ENCODE measurements around the gene HERC4.

Gene HERC4

DNA sequence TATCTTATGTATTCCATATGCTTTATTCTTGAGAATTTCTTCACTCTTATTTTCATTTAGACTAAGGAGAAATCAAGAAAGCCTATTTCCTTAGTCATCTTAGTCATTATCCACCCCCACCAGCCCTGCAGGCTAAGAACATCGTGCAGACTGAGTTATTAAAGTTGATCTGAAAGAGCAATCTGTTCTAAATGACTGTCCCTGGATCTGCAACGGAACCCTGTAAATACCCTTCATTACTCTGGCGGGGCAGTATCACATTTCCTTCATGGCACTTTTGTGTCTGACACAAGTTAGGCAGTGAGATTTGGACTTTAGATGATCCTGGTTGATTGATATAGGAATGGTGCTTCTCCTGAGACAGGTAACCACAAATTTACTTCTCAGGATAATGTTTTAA lies 30.7 kb upstream of the HERC4 start:
- H3K27ac ChIP-seq = no peak overlapping the region
- TF ChIP-seq, protein P1, sequence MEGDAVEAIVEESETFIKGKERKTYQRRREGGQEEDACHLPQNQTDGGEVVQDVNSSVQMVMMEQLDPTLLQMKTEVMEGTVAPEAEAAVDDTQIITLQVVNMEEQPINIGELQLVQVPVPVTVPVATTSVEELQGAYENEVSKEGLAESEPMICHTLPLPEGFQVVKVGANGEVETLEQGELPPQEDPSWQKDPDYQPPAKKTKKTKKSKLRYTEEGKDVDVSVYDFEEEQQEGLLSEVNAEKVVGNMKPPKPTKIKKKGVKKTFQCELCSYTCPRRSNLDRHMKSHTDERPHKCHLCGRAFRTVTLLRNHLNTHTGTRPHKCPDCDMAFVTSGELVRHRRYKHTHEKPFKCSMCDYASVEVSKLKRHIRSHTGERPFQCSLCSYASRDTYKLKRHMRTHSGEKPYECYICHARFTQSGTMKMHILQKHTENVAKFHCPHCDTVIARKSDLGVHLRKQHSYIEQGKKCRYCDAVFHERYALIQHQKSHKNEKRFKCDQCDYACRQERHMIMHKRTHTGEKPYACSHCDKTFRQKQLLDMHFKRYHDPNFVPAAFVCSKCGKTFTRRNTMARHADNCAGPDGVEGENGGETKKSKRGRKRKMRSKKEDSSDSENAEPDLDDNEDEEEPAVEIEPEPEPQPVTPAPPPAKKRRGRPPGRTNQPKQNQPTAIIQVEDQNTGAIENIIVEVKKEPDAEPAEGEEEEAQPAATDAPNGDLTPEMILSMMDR (IDR thresholded peaks at IDR 0.05) = no peak
- TF ChIP-seq ZFX (IDR thresholded peaks at IDR 0.05; ENCODE audit: borderline replicate concordance) = no peak

DNA sequence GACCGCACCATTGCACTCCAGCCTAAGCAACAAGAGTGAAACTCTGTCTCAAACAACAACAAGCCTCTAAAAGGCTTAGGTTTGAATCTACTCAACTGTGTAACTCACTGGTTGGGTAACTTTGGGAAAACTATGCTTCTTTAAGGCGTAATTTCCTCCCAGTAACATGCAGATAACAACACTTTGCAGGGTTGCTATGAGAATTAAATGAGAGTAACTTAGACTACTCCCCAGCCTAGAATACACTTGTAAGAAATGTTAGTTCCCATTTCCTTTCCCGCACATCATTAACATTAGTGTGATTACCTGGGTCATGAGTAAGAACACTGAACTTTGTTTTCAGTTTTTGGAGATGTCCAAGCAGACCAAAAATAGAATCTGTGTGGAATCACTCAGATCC lies 28.8 kb upstream of the HERC4 start:
- no peak overlapping the region for H3K27ac ChIP-seq
- TF ChIP-seq, protein P1 (IDR thresholded peaks at IDR 0.05) = no peak
- no peak for TF ChIP-seq ZFX (IDR thresholded peaks at IDR 0.05; ENCODE audit: borderline replicate concordance)

DNA sequence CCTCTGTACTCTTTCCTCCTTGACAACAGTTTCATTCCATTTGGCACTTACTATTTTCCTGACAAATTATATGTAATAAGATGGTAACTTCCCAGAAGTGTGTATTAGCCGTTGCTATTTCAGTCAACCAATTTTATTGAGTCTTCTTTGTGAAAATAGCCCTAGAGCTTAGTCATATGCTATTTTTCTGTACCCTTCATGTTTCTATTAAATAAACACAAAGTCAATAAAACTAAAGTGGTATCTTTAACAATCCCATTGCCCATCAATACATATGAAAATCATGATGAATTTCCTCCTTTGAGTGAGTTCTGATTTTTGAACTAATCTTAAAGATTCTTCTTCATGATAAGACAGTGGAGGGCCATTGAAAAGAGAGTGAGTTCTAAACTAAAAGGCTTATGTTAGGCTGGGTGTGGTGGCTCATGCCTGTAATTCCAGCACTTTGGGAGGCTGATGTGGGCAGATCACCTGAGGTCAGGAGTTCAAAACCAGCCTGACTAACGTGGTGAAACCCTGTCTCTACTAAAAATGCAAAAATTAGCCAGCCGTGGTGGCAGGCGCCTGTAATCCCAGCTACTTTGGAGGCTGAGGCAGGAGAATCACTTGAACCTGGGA lies 28.3 kb upstream of the HERC4 start:
- no peak overlapping the region for H3K27ac ChIP-seq
- no peak for TF ChIP-seq ZFX (IDR thresholded peaks at IDR 0.05; ENCODE audit: borderline replicate concordance)
- TF ChIP-seq, protein P1 (IDR thresholded peaks at IDR 0.05) = no peak

DNA sequence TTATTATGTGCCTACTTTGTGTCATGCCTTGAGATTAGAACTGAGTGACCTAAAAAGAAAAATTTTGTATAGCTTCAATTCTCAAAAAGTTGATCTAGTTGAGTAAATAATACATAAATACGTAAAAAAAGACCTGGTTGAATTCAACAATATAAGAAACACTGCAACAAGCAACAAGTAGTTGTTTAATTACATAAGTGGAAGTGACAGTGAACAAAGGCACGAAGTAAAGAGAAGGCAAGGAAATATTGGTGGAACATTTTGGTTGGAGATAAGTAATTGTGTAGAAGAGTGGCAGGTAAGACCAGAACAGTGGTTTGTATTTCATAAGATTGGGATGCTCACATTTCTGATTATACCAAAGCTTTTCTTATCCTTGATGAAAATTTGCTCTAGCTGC lies 26.0 kb upstream of the HERC4 start:
- TF ChIP-seq, protein P1 (IDR thresholded peaks at IDR 0.05) = no peak
- TF ChIP-seq ZFX (IDR thresholded peaks at IDR 0.05; ENCODE audit: borderline replicate concordance) = no peak
- H3K27ac ChIP-seq = no peak overlapping the region

DNA sequence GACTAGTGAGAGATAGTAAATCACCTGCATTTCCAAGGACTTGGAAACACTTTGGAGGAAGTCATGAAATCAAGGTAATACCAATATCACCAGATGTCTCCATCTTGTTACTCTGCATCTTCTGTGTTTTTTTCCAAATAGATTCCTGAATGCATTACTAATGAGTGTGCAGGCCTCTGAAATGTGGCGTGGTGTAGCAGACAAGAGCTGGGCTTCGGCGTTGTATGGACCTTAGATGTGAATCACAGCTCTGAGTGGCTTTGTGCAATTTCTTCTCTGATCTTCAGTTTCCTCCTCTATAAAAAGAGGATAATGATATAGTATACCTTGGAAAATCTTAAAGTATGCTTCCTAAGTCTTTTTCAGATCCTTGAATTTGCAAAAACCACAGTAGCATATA lies 24.7 kb upstream of the HERC4 start:
- TF ChIP-seq ZFX (IDR thresholded peaks at IDR 0.05; ENCODE audit: borderline replicate concordance) = no peak
- TF ChIP-seq, protein P1 (IDR thresholded peaks at IDR 0.05) = no peak

DNA sequence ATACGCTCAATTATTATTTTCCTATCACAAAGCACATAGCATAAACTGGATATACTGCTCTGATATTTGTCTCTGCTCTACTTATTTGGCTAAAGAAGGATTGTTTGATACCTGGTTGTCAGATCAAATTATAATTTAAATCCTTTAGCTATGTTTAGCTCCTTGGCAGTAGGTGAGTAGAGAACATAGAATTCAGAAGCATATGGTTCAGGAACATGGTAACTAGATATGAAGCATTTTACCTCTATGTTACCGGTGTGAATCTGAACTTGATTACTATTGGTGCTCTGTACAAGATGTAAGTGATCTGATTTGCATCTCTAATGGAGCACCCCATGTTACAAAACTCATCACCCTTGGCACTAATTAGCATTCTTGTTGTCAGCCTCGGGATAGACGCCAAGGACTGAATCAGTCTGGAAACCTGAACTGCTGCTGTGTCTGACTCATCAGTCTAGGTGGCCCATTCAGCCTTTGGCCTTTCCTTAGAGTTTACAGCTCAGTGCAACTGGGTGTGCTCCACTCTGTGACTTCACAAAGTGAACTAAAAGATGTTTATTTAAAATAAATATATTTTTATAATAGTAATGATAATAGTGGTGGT lies 21.9 kb upstream of the HERC4 start:
- no peak overlapping the region; the same call in 1 of the 2 replicates for H3K27ac ChIP-seq
- no peak for TF ChIP-seq ZFX (IDR thresholded peaks at IDR 0.05; ENCODE audit: borderline replicate concordance)
- TF ChIP-seq, protein P1 (IDR thresholded peaks at IDR 0.05) = no peak

More for the DNA sequence above, 24.7 kb upstream of the HERC4 start:
- no peak overlapping the region for H3K27ac ChIP-seq

DNA sequence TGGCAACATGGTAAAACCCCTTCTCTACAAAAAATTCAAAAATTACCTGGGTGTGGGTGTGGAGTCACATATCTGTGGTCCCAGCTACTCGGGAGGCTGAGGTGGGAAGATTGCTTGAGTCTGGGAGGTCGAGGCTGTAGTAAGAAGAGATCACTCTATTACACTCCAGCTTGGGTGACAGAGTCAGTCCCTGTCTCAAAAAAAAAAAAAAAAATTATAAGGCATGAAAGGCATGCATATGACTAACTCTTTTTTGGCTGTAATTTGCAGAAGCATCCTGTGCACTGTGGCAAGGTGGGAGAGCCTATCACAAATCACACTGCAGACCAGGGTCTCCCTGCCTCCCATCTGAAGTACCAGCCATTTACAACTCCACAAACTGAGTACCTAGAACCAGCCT lies 20.1 kb upstream of the HERC4 start:
- H3K27ac ChIP-seq = no peak overlapping the region
- TF ChIP-seq, protein P1 (IDR thresholded peaks at IDR 0.05) = no peak
- TF ChIP-seq ZFX (IDR thresholded peaks at IDR 0.05; ENCODE audit: borderline replicate concordance) = no peak

All from 22Rv1 (cell line).